MCF 10A (cell line): Measurements from ENCODE around the gene UMODL1. TPM values are rescaled to one million over a fixed set of nuclear protein-coding genes. Genes with fewer than 3 reads are reported as not detected.
A peak's percentile ranks its signal among the peaks of the same experiment; 100 is the strongest.

Experiments used
- Bru-seq: library from RNA; stranded (reverse); fragments of 400-500 nt; gene quantifications from one replicate; lab custom pipeline; 2021; lab: Mats Ljungman, UMichigan
- BruChase-seq, 2 experiments: library from RNA; stranded (reverse); fragments of 400-500 nt; gene quantifications; one replicate each; lab custom pipeline; 2021; lab: Mats Ljungman, UMichigan
- BruUV-seq: library from RNA; stranded (reverse); fragments of 400-500 nt; replicated peaks from 2 replicates; lab custom pipeline; 2021; lab: Mats Ljungman, UMichigan
- CTCF ChIA-PET: fragments of 300-600 bp; sonication (Branson Sonifier 250); formaldehyde crosslinking; extraction: SDS; loops from one replicate; lab custom pipeline; 2021; ENCODE audit warnings: antibody characterized with exemption, inconsistent platforms; lab: Yijun Ruan, JAX
- POLR2A ChIA-PET: fragments of 300-600, 350-650 bp; sonication (Branson Sonifier 250); formaldehyde crosslinking; extraction: SDS; loops from one replicate; lab custom pipeline; 2020; ENCODE audit warnings: antibody characterized with exemption, inconsistent platforms; lab: Yijun Ruan, JAX
- DNase-seq: peaks from one replicate; pipeline ENCODE4 v3.0.0-alpha.2; 2018; ENCODE audit not compliant: unreplicated experiment
- H3K27ac Mint-ChIP-seq: one replicate; pipeline ENCODE4 v1.8.0; 2022; ENCODE audit warnings: mild to moderate bottlenecking, low read depth, mixed read lengths; ENCODE audit not compliant: unreplicated experiment
- H3K27me3 Mint-ChIP-seq: one replicate; pipeline ENCODE4 v1.8.0; 2022; ENCODE audit warnings: mixed read lengths; ENCODE audit not compliant: insufficient read depth, unreplicated experiment
- H3K36me3 Mint-ChIP-seq: one replicate; pipeline ENCODE4 v1.8.0; 2022; ENCODE audit warnings: mild to moderate bottlenecking, moderate library complexity, mixed read lengths; ENCODE audit not compliant: insufficient read depth, unreplicated experiment
- H3K4me1 Mint-ChIP-seq: one replicate; pipeline ENCODE4 v1.8.0; 2022; ENCODE audit warnings: mixed read lengths; ENCODE audit not compliant: insufficient read depth, unreplicated experiment
- H3K4me3 Mint-ChIP-seq: one replicate; pipeline ENCODE4 v1.8.0; 2022; ENCODE audit warnings: mild to moderate bottlenecking, moderate library complexity, mixed read lengths; ENCODE audit not compliant: unreplicated experiment
- H3K9me3 Mint-ChIP-seq: one replicate; pipeline ENCODE4 v1.8.0; 2022; ENCODE audit warnings: mixed read lengths; ENCODE audit not compliant: unreplicated experiment
- CTCF ChIP-seq: fragments of 200-600 bp; IDR thresholded peaks from one replicate; pipeline ENCODE4 v1.8.0; 2022; ENCODE audit warnings: antibody characterized with exemption, mild to moderate bottlenecking; ENCODE audit not compliant: unreplicated experiment
- intact Hi-C: fragments of 100-400 bp; cut with micrococcal nuclease; formaldehyde crosslinking; loops from 2 replicates; pipeline ENCODE4 v1.14.1; 2022
- long read RNA-seq: library from polyadenylated mRNA; stranded (forward); transcript quantifications from one replicate; pipeline ENCODE4 v2.0.0, GENCODE V29; 2022
- total RNA-seq: library from RNA; stranded (reverse); gene quantifications from 2 replicates; pipeline ENCODE4 v1.2.3, GENCODE V29; 2022

Gene UMODL1
- not detected in 2 replicates for total RNA-seq
- Bru-seq, nascent RNA, result not detected
- percentile 5 among the genes with signal in this experiment for BruChase-seq, experiment 1, labeled RNA remaining after a 6-hour chase
- percentile 1 among the genes with signal in this experiment for BruChase-seq, experiment 2, labeled RNA remaining after a 2-hour chase
- long read RNA-seq, result 0 reads

GRCh38 chr21:42071146-42071737 is at the start of gene UMODL1:
UMODL1 (plus strand) TSS chr21:42071317; CDS start chr21:42071317, 0 bp downstream.
- no peak for DNase-seq
- intact Hi-C loops, result no loop called here
- ChIA-PET CTCF (no interaction called here), POLR2A (no interaction called here)
- BruUV-seq, result no TSS peak
- no peaks in the 10 kb centered on the region for H3K9me3 Mint-ChIP-seq
- TF ChIP-seq CTCF, result no peak
- H3K4me3 Mint-ChIP-seq, result no peak within 1 kb of the TSS
- no peaks in the 10 kb centered on the region for H3K36me3 Mint-ChIP-seq
- H3K27me3 Mint-ChIP-seq, result peaks cover 27% of the 10 kb centered on the region
- H3K27ac Mint-ChIP-seq, result no peak within 1 kb of the TSS
- no peaks in the 10 kb centered on the region for H3K4me1 Mint-ChIP-seq

GRCh38 chr21:42021371-42022090 is 49.6 kb upstream of the UMODL1 start:
- no peaks in the 10 kb centered on the region for H3K4me1 Mint-ChIP-seq
- H3K27me3 Mint-ChIP-seq, result peaks cover 41% of the 10 kb centered on the region
- intact Hi-C loops, result no loop called here
- no peak for TF ChIP-seq CTCF
- no peak overlapping the region for H3K4me3 Mint-ChIP-seq
- peaks cover 4% of the 10 kb centered on the region for H3K36me3 Mint-ChIP-seq
- DNase-seq, result no peak
- ChIA-PET CTCF (interaction anchor here (1.4 kb wide), 1 partner anchor 19 kb away, joined by 3 read pairs; no protein-coding TSS in a partner anchor), POLR2A (no interaction called here)
- BruUV-seq, result no TSS peak
- H3K27ac Mint-ChIP-seq, result no peak overlapping the region
- H3K9me3 Mint-ChIP-seq, result no peaks in the 10 kb centered on the region

- BruUV-seq, result no TSS peak
- CTCF ChIA-PET, result no interaction called here
- Mint-ChIP-seq H3K4me1 (no peaks in the 10 kb centered on the region), H3K9me3 (no peaks in the 10 kb centered on the region), H3K36me3 (peaks cover 4% of the 10 kb centered on the region), H3K27me3 (peaks cover 41% of the 10 kb centered on the region), H3K4me3 (no peak overlapping the region), H3K27ac (no peak overlapping the region)
- no peak for TF ChIP-seq CTCF
- POLR2A ChIA-PET, result no interaction called here
- intact Hi-C loops, result no loop called here
- DNase-seq, result no peak
These were observed 49.1 kb upstream of the UMODL1 start for GRCh38 chr21:42022091-42022430.

- H3K4me1 Mint-ChIP-seq, result no peaks in the 10 kb centered on the region
These were observed 48.2 kb upstream of the UMODL1 start for GRCh38 chr21:42022906-42023305.

More at GRCh38 chr21:42022906-42023305, 48.2 kb upstream of the UMODL1 start:
- Mint-ChIP-seq H3K9me3 (no peaks in the 10 kb centered on the region), H3K27ac (no peak overlapping the region), H3K4me3 (no peak overlapping the region), H3K36me3 (peaks cover 4% of the 10 kb centered on the region), H3K27me3 (peaks cover 48% of the 10 kb centered on the region)
- DNase-seq, result no peak
- intact Hi-C loops, result no loop called here
- ChIA-PET POLR2A (no interaction called here), CTCF (no interaction called here)
- no peak for TF ChIP-seq CTCF
- BruUV-seq, result no TSS peak
